HEK293 (cell line): ENCODE data around the gene NTSR1.

Experiments
- CTCF ChIA-PET: fragments of 350-600 bp; formaldehyde crosslinking; extraction: SDS; loops from one replicate; lab custom pipeline; 2021; ENCODE audit warnings: antibody characterized with exemption; lab: Yijun Ruan, JAX
- POLR2A ChIA-PET: fragments of 300-600 bp; formaldehyde crosslinking; extraction: SDS; loops from one replicate; lab custom pipeline; 2020; ENCODE audit warnings: antibody characterized with exemption, inconsistent platforms; lab: Yijun Ruan, JAX
- H3K27ac ChIP-seq: fragments of 200-500 bp; sonication (Bioruptor generic); 2 replicates; pipeline ENCODE4 v1.5.1; 2014; ENCODE audit warnings: low read depth, low read length, control low read depth, inconsistent platforms; ENCODE audit errors: extremely low read depth
- H3K36me3 ChIP-seq, 2 experiments: fragments of 200-500 bp in 1 of 2; sonication (Bioruptor generic) in 1 of 2; 1 replicate in 1 of 2; 2 replicates in 1 of 2; pipeline ENCODE4 v1.5.1; 2014 to 2017; ENCODE audit warnings: inconsistent platforms in 2 of 2, low read length in 2 of 2; ENCODE audit not compliant: control insufficient read depth in 2 of 2, insufficient read depth in 1 of 2
- H3K4me1 ChIP-seq: fragments of 200-500 bp; sonication (Bioruptor generic); 2 replicates; pipeline ENCODE4 v1.5.1; 2014; ENCODE audit warnings: mild to moderate bottlenecking, low read length, inconsistent platforms; ENCODE audit not compliant: control insufficient read depth, insufficient read depth
- H3K4me3 ChIP-seq: 2 replicates; pipeline ENCODE4 v1.5.1; 2011; ENCODE audit warnings: low read depth, mild to moderate bottlenecking, control low read depth, low read length, moderate library complexity
- H3K9me3 ChIP-seq: fragments of 200-500 bp; sonication (Bioruptor generic); 2 replicates; pipeline ENCODE4 v1.5.1; 2014; ENCODE audit warnings: low read depth, low read length, inconsistent platforms; ENCODE audit not compliant: control insufficient read depth, insufficient read depth
- KLF1 ChIP-seq: fragments of 450-650 bp; formaldehyde crosslinking; IDR thresholded peaks from 2 replicates; pipeline ENCODE4 v1.5.1; 2016; ENCODE audit warnings: missing biosample characterization, missing genetic modification characterization
- KLF8 ChIP-seq: fragments of 450-650 bp; formaldehyde crosslinking; IDR thresholded peaks from 2 replicates; pipeline ENCODE4 v1.5.1; 2016; ENCODE audit warnings: missing biosample characterization, missing genetic modification characterization
- PRDM6 ChIP-seq: fragments of 450-650 bp; formaldehyde crosslinking; IDR thresholded peaks from 2 replicates; pipeline ENCODE4 v1.5.1; 2017; ENCODE audit warnings: missing biosample characterization, missing genetic modification characterization
- SP3 ChIP-seq: fragments of 450-650 bp; formaldehyde crosslinking; IDR thresholded peaks from 2 replicates; pipeline ENCODE4 v1.5.1; 2016; ENCODE audit warnings: missing biosample characterization, missing genetic modification characterization
- YY2 ChIP-seq: fragments of 450-650 bp; formaldehyde crosslinking; IDR thresholded peaks from 2 replicates; pipeline ENCODE4 v1.5.1; 2016; ENCODE audit warnings: missing biosample characterization, missing genetic modification characterization
- ZBTB21 ChIP-seq: fragments of 450-650 bp; formaldehyde crosslinking; IDR thresholded peaks from 2 replicates; pipeline ENCODE4 v1.5.1; 2017; ENCODE audit warnings: missing biosample characterization, missing genetic modification characterization
- ZNF138 ChIP-seq: fragments of 450-650 bp; formaldehyde crosslinking; IDR thresholded peaks from 2 replicates; pipeline ENCODE4 v1.5.1; 2016; ENCODE audit warnings: missing biosample characterization, missing genetic modification characterization, borderline replicate concordance
- ZNF155 ChIP-seq: fragments of 450-650 bp; formaldehyde crosslinking; IDR thresholded peaks from 2 replicates; pipeline ENCODE4 v1.5.1; 2016; ENCODE audit warnings: missing biosample characterization, missing genetic modification characterization
- ZNF26 ChIP-seq: fragments of 450-650 bp; formaldehyde crosslinking; IDR thresholded peaks from 2 replicates; pipeline ENCODE4 v1.5.1; 2016; ENCODE audit warnings: missing biosample characterization, missing genetic modification characterization
- ZNF274 ChIP-seq, 2 experiments: fragments of 200-500 bp in 1 of 2; fragments of 450-650 bp in 1 of 2; sonication (Bioruptor generic) in 1 of 2; formaldehyde crosslinking in 1 of 2; IDR thresholded peaks; 2 replicates each; pipeline versions ENCODE4 v1.5.1 to v1.6.1; 2014 to 2016; ENCODE audit warnings: borderline replicate concordance in 1 of 2, inconsistent platforms in 1 of 2, low read length in 1 of 2, missing biosample characterization in 1 of 2, missing genetic modification characterization in 1 of 2
- ZNF394 ChIP-seq: fragments of 450-650 bp; formaldehyde crosslinking; IDR thresholded peaks from 2 replicates; pipeline ENCODE4 v1.5.1; 2016; ENCODE audit warnings: missing biosample characterization, missing genetic modification characterization, mild to moderate bottlenecking, moderate library complexity, borderline replicate concordance
- ZNF501 ChIP-seq: fragments of 450-650 bp; formaldehyde crosslinking; IDR thresholded peaks from 2 replicates; pipeline ENCODE4 v1.5.1; 2016; ENCODE audit warnings: missing biosample characterization, missing genetic modification characterization
- ZNF510 ChIP-seq: fragments of 450-650 bp; formaldehyde crosslinking; IDR thresholded peaks from 2 replicates; pipeline ENCODE4 v1.5.1; 2018; ENCODE audit warnings: mild to moderate bottlenecking, missing genetic modification characterization, missing biosample characterization; ENCODE audit not compliant: insufficient replicate concordance
- ZNF544 ChIP-seq: fragments of 450-650 bp; formaldehyde crosslinking; IDR thresholded peaks from 2 replicates; pipeline ENCODE4 v1.5.0; 2017; ENCODE audit warnings: missing biosample characterization, missing genetic modification characterization
- ZNF610 ChIP-seq: fragments of 450-650 bp; formaldehyde crosslinking; IDR thresholded peaks from 2 replicates; pipeline ENCODE4 v1.5.1; 2016; ENCODE audit warnings: missing biosample characterization, missing genetic modification characterization, borderline replicate concordance
- ZNF645 ChIP-seq: fragments of 450-650 bp; formaldehyde crosslinking; IDR thresholded peaks from 2 replicates; pipeline ENCODE4; 2016; ENCODE audit warnings: missing biosample characterization, missing genetic modification characterization
- ZNF785 ChIP-seq: fragments of 450-650 bp; formaldehyde crosslinking; IDR thresholded peaks from 2 replicates; pipeline ENCODE4 v1.5.1; 2016; ENCODE audit warnings: missing biosample characterization, missing genetic modification characterization
- TF ChIP-seq, protein P1 (sequence below): fragments of 450-650 bp; formaldehyde crosslinking; IDR thresholded peaks from 2 replicates; pipeline ENCODE4 v1.5.1; 2017; ENCODE audit warnings: missing biosample characterization, missing genetic modification characterization

Gene NTSR1

DNA sequence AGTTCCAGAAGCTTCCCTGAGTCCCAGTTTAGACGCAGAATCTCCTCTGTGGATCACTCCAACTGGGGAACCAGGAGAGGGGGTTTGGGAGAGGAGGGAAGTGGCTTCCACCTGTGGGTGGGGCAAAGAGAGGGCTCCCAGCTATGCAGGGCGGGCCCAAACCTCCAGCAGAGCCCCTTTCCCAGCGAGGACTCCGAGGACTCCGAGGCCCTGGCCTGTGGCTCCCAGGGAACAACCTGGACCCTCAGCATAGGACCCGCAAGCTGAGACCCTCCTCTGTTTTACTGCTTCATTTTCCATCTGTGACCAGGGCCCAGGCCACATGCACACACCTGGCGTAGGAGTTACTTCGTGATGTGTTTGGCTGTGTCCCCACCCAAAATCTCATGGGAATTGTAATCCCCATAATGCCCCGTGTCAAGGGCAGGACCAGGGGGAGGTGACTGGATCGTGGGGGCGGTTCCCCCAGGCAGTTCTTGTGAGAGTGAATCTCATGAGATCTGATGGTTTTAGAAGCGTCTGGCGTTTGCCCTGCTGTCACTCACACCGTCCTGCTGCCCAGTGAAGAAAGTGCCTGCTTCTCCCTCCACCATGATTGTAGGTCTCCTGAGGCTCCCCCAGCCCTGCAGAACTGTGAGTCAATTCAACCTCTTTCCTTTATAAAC, 27.9 kb downstream of the NTSR1 start (continued):
- no peak for TF ChIP-seq ZNF645 (tag by site-specific recombination)

DNA sequence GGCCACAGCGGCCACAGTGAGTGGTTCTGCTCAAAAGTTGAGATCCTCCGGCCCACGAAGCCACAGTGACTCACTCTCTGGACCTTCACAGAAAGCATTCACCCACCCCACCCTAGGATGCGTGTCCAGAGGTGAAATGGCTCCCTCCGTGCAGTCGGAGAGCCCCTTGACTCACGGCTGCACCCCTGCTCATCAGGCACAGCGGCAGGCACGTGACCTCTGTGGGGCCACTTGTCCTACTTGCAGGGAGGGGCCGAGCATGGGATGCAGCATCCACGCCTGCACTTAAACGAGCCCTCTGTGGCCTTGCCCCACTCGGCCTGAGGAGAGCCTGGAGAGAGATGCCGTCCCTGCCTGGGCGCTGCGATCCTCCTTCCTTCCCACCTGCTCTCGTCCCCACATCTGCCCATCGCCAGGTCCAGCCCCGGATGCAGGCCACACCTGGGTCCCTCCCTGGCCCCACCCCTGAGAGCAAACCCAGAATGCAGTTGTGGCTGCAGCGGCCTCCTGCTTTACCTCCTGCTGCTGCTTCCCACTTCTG, 28.7 kb downstream of the NTSR1 start:
- H3K36me3 ChIP-seq = no peaks in the 10 kb centered on the region
- H3K4me3 ChIP-seq = no peak overlapping the region
- TF ChIP-seq, protein P1, sequence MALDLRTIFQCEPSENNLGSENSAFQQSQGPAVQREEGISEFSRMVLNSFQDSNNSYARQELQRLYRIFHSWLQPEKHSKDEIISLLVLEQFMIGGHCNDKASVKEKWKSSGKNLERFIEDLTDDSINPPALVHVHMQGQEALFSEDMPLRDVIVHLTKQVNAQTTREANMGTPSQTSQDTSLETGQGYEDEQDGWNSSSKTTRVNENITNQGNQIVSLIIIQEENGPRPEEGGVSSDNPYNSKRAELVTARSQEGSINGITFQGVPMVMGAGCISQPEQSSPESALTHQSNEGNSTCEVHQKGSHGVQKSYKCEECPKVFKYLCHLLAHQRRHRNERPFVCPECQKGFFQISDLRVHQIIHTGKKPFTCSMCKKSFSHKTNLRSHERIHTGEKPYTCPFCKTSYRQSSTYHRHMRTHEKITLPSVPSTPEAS (tag by site-specific recombination) = no peak
- TF ChIP-seq KLF1 (tag by site-specific recombination) = peak; percentile 88
- H3K27ac ChIP-seq = no peak overlapping the region
- H3K4me1 ChIP-seq = no peaks in the 10 kb centered on the region
- no peaks in the 10 kb centered on the region for H3K9me3 ChIP-seq
- ChIA-PET CTCF (no interaction called here), POLR2A (no interaction called here)

DNA sequence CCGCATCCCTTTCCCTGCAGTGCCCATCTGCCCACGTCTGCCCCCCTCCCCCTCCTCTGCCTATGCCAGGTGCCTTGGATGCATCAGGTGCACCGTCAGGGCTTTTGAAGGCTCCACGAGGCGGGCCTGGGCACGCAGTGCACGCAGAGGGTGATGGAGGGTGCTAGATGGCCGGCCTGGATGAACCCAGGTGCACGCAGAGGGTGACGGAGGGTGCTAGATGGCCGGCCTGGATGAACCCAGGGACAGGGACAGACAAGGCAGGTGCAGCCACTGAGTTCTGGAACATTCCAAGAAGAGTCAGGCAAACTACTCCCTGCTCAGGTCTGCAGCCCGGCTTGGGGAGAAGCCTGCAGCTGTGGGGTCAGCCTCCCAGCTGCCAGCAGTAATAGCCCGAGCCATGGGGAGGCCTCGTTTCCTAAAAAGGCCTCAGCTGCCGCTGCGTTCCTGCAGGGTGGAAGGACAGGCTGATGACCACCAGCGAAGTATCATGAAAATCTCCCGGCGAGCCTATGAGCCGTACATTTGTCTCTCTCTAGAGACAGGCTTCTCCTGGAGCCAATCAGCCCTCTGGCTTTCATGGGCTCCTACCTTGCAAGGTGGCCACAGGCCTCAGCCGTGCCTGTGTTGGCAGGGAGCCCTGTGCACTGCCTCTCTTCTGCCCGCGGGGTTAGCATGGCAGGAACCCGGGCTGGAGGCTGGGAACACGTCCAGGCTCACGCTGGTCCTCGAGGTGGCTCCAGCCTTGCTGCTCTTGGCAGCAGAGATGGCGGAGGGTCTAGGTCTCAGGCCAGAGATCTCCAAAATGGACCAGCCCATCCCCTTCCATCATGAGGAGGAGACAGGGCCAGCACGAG, 29.6 kb downstream of the NTSR1 start:
- Histone ChIP-seq H3K4me1 (no peaks in the 10 kb centered on the region), H3K4me3 (no peak overlapping the region), H3K27ac (no peak overlapping the region), H3K36me3 (no peaks in the 10 kb centered on the region), H3K9me3 (no peaks in the 10 kb centered on the region)
- TF ChIP-seq ZNF785 (tag by site-specific recombination) = no peak
- TF ChIP-seq YY2 (tag by site-specific recombination) = no peak
- TF ChIP-seq ZBTB21 (tag by site-specific recombination) = no peak
- no peak for TF ChIP-seq ZNF138 (tag by site-specific recombination)
- TF ChIP-seq SP3 (tag by site-specific recombination) = no peak
- no peak for TF ChIP-seq ZNF155 (tag by site-specific recombination)
- TF ChIP-seq ZNF394 (tag by site-specific recombination) = no peak
- TF ChIP-seq ZNF510 (tag by site-specific recombination) = no peak
- no peak for TF ChIP-seq ZNF26 (tag by site-specific recombination)
- TF ChIP-seq ZNF544 (tag by site-specific recombination) = no peak
- TF ChIP-seq PRDM6 = no peak
- TF ChIP-seq ZNF501 (tag by site-specific recombination) = no peak
- no peak for TF ChIP-seq ZNF274 (IDR thresholded peaks at IDR 0.05; ENCODE audit: low read length)
- no peak for TF ChIP-seq ZNF274 (tag by site-specific recombination; IDR thresholded peaks at IDR 0.05; ENCODE audit: borderline replicate concordance)
- no peak for TF ChIP-seq KLF8
- TF ChIP-seq ZNF610 (tag by site-specific recombination) = no peak
- ChIA-PET CTCF (interaction anchor here (0.7 kb wide), 1 partner anchor 69 kb away, joined by 3 read pairs; no protein-coding TSS in a partner anchor), POLR2A (no interaction called here)
